Measurements from ENCODE around the gene SLC8A2. TPM values are rescaled to one million over a fixed set of nuclear protein-coding genes. Genes with fewer than 3 reads are reported as not detected.
A peak's percentile ranks its signal among the peaks of the same experiment; 100 is the strongest.

The SLC8A2 gene
- total RNA-seq, 1 donor: not detected

DNA sequence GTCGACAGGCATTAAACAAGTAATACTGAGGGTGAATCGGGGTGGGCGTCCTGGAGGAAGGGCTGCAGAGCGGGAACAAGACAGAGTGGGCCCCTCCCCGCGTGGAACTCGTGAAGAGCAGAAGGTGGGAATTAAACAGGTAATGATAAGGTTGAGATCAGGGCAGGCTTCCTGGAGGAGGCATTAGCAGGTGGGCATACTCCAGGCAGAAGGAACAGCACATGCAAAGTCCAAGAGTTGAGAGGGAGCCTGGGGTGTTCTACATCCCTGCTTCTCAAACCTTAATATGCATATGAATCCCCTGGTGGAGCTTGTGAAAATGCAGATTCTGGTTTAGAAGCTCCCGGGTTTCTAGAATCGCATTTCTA is 23.3 kb downstream of the SLC8A2 start:
- no peak for DNase-seq (ENCODE audit: low read depth)
- TF ChIP-seq, protein P1, sequence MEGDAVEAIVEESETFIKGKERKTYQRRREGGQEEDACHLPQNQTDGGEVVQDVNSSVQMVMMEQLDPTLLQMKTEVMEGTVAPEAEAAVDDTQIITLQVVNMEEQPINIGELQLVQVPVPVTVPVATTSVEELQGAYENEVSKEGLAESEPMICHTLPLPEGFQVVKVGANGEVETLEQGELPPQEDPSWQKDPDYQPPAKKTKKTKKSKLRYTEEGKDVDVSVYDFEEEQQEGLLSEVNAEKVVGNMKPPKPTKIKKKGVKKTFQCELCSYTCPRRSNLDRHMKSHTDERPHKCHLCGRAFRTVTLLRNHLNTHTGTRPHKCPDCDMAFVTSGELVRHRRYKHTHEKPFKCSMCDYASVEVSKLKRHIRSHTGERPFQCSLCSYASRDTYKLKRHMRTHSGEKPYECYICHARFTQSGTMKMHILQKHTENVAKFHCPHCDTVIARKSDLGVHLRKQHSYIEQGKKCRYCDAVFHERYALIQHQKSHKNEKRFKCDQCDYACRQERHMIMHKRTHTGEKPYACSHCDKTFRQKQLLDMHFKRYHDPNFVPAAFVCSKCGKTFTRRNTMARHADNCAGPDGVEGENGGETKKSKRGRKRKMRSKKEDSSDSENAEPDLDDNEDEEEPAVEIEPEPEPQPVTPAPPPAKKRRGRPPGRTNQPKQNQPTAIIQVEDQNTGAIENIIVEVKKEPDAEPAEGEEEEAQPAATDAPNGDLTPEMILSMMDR (IDR thresholded peaks at IDR 0.05; ENCODE audit: insufficient read depth, low read length): no peak
- no peak overlapping the region for H3K4me3 ChIP-seq (ENCODE audit: low read depth, low read length)

DNA sequence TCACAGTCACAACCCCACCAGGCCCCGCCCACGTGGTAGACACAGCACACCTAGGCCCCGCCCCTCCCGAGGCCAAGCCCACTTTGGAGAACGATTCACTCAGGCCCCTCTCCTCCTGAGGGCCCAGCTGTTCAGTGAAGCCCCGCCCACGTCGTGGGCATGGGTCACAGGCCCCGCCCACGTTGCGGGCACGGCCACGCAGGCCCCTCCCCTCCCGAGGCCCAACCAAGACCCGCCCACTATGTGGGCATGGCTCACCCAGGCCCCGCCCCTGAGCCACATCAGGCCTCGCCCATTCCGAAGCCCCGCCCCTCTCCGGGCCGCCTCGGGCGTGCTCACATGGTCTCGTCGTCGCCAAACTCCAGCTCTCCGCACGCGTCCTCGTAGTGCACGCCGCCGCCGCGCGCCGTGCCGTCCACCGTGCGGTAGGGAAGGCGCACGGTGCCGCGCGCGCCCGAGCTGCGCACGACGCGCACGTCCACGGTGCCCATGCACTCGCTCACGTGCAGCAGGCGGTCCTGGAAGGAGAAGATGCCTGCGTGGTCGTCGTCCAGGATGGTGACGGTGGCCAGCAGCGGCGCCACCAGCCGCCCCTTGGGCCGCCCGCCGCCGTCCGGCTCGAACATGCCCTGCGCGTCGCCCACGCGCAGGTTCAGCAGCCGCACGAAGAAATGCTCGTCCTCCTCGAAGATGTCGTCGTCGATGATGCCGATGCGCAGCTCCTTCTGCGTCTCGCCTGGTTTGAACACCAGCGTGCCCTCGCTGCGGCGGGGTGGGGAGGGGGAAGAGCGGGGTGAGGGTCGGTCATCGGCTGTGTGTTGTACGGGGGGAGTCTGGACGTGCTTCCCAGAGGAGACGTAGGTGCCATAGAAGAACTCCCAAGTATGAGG is 24.0 kb downstream of the SLC8A2 start:
- TF ChIP-seq, protein P1 (IDR thresholded peaks at IDR 0.05; ENCODE audit: insufficient read depth, low read length): no peak
- no peak overlapping the region for H3K4me3 ChIP-seq (ENCODE audit: low read depth, low read length)
- peak; percentile 13 for DNase-seq (ENCODE audit: low read depth)

DNA sequence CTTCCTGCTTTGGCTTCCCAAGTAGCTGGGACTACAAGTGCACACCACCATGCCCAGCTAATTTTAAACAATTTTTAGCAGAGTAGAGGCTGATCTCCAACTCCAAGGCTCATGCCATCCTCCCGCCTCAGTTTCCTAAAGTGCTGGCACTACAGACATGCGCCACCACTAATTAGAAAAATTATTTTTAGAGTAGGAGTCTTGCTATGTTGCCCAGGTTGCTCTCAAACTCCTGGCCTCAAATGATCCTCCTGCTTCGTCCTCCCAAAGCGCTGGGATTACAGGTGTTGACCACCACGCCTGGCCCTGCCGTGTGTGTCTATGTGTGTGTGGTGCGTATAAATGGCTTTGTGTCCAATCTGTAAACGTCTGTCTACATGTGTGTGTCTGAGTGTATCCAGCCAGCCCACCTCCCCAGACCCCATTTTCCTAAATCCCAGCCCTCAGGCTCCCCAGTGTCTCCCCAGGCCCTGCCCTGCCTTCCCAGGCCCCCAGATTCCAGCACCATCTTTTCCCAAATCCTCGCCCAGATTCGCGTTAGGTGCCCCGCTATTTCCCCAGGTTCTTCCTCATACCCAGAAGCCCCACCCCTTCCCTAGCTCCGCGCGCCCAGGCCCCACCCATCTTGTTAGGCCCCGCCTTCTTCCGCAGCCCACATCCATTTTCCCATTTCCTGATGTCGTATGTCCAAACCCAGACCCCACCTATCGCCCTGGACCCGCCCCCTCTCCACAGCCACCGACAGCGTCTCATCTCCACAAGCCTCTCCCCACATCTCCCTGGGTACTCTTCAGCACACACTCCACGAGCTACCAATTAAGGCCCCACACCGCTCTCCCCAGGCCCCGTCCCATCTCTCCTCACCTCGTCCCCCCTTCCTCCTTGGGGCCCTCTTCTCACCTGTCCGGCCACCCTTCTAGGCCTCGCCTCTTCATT is 24.9 kb downstream of the SLC8A2 start:
- TF ChIP-seq, protein P1 (IDR thresholded peaks at IDR 0.05; ENCODE audit: insufficient read depth, low read length): no peak
- H3K4me3 ChIP-seq (ENCODE audit: low read depth, low read length): no peak overlapping the region
- no peak for DNase-seq (ENCODE audit: low read depth)

DNA sequence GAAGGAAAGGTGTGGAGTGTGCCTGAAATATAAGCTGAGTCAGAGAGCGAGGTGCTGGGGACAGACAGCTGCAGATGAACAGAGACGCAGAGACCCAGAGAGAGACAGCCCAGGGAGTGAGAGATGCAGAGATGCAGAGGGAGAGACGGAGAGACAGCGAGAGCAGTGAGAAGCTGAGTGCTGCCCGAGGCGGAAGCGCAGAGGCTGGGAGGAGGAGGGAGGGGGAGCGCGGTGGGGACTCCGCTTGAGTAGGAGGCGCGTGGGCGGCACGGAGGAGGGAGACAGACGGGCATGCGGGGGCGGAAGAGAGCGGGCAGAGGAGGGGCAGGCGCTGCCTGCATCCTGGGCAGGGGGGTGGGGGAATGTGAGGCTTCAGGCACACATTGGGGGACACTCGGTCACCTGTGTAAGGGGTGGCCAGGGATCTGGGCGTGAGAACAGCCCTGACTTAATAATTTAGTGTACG is 25.7 kb downstream of the SLC8A2 start:
- TF ChIP-seq, protein P1 (IDR thresholded peaks at IDR 0.05; ENCODE audit: insufficient read depth, low read length): no peak
- DNase-seq (ENCODE audit: low read depth): no peak
- H3K4me3 ChIP-seq (ENCODE audit: low read depth, low read length): no peak overlapping the region

DNA sequence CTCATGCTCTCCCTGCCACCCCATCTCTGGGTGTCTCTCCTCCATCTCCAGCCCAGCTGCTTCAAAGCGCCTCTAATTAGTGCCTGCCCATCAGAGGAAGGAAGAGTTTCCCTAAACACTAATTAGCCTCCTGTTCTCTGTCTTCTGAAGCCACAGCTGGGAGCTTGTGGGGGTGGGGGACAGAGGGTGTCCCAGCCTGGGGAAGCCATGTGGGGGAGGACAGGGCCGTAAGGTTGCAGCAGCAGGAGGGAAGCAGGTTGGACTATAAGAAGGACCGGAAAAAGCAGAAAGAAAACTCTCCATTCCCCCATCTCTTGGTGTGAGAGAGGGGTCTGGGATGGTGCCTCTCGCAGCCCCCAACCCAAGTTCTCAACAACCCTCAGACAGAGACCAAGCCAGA is 26.2 kb downstream of the SLC8A2 start:
- no peak overlapping the region for H3K4me3 ChIP-seq (ENCODE audit: low read depth, low read length)
- TF ChIP-seq, protein P1 (IDR thresholded peaks at IDR 0.05; ENCODE audit: insufficient read depth, low read length): no peak
- no peak for DNase-seq (ENCODE audit: low read depth)

DNA sequence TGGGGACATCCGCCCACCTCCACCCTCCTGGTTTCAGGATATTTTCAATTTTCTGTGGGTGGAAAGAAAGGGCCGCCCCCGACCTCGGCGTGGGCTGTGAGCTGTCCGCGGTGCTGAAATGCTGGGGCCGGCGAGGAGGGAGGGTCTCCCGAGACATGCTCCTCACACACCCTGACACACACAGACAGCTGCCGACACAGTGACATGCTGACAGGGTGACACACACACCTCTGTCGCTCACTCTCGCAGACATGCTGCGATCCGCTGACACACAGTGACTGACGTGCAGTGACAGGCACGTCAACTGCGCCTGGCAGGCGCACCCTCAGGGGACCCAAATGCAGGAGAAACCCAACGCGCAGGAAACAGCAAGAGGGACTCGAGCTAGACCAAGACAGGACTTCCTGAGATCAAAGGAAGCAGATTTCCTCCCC is 27.3 kb downstream of the SLC8A2 start:
- TF ChIP-seq, protein P1 (IDR thresholded peaks at IDR 0.05; ENCODE audit: insufficient read depth, low read length): no peak
- H3K4me3 ChIP-seq (ENCODE audit: low read depth, low read length): no peak overlapping the region
- DNase-seq (ENCODE audit: low read depth): no peak
